NCI-H2107 treated with DMSO at 0.1 percent for 48 hours (cell line): ENCODE results near the gene FGF18.

Experiments
- DNase-seq: peaks from one replicate; lab custom pipeline; 2025; ENCODE audit not compliant: unreplicated experiment; lab: John Stamatoyannopoulos, UW

FGF18 gene

DNA sequence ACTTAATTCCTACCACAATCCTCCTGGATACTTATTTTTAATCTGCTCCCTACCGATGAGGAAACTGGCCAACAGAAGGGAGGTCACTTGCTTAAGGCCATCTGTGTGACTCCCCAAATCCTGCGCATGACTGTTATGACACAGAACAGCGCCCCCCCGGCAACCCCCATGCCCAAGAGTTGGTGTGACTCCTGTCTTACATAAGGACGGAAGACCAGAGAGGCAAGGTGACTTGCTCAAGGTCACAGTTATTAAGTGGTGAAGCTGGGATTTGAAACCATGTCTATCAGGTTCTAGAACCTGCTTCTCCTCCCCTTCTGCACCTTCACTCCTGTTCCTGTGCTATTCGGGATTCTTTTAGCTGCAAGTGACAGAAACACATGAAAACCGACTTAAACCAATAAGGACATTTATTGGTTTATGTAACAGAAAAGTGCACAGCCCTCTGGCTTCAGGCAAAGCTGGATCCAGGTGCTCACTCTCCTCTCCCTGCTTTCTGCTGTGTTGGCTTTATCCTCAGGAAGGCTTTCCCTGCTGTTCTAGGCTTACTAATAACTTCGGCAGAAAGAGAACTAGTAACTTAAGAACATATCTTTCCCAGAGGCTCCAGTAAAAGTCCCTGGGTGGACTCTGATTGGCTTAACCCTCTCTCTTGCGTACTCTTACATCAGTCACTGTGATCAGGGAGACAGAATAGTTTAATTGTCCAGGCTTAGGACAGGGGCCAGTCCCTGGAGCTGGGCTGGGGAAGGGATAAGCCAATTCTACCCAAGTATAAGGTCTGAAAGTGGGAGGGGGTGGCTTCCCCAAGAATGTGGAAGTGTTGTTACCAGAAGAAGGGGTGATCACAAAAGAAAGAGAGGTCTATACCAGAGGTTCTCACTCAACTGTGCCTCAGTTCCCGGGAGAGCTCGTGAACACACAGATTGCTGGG lies 43.7 kb downstream of the FGF18 start:
- DNase-seq: no peak

DNA sequence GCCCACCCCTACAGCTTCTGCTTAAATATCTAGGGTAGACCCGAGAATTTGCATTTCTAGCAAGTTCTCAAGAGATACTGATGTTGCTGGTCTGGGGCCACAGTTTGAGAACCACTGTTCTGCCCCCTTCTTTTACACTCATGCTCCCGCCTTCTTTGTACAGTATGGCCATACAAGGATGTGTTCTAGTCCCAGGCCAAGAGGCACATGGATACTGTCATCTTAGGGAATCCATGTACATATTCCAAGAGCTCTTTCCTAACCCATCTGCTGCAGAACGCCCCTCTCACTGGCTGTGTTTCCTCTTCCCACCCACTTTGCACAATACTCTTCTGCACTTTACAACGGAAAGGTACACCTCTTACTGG lies 44.4 kb downstream of the FGF18 start:
- no peak for DNase-seq

- no peak for DNase-seq
Measured at GRCh38 chr5:171464829-171465228, 45.4 kb downstream of the FGF18 start.

GRCh38 chr5:171467107-171467506 lies 47.7 kb downstream of the FGF18 start:
- no peak for DNase-seq

DNA sequence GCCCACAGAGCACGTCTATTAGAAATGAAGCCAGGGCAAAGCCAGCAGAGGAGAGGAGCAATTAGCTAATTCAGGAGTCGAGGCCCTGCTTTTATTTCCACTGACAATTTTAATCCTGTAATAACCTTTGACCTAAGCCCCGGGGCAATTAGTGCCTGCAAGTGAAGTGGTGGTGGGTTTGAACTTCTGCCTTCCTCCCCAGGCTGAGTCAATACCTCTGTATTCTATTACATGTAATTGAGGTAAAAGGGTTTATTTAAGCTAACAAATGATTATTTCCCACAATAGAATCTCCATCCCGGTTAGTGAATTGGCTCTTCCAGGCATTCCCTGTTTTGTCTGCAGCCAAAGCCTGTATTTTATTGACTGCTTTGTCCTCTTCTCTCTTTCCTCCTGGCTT lies 49.9 kb downstream of the FGF18 start:
- DNase-seq: peak; percentile 13

DNA sequence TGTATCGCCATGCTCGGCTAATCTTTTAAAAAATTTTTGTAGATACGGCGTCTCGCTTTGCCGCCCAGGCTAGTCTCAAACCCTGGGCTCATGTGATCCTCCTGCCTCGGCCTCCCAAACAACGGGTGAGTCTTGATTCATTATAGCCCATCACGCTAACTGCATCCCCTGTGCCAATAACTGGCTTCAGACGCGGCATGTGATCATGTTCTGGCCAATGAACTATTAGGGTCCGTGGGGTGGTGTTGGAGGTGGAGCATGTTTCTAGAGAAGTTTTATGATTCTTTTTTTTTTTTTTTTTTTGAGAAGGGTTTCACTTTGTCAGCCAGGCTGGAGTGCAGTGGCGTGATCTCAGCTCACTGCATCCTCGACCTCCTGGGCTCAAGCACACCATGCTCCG lies 51.0 kb downstream of the FGF18 start:
- DNase-seq: no peak

- no peak for DNase-seq
Measured at GRCh38 chr5:171474230-171474813, 54.9 kb downstream of the FGF18 start.

DNA sequence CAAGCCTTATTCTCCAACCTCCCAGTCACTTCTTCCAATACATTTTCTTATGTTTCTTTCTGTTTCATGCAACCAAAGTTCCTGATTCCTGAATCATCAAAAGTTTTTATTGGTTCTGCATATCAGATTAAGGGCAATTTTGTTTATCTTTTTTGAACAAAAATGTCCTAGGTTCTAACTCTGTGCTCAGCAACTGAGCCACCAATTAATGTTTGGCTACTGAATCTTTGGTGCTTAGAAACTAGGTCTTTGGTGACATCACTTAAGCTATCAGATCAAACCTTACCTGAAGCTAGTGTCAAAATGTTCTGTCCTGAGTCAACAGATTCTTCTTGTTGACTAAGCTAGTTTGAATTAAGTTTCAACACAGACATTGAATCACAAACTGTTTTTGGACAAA lies 56.1 kb downstream of the FGF18 start:
- no peak for DNase-seq

DNA sequence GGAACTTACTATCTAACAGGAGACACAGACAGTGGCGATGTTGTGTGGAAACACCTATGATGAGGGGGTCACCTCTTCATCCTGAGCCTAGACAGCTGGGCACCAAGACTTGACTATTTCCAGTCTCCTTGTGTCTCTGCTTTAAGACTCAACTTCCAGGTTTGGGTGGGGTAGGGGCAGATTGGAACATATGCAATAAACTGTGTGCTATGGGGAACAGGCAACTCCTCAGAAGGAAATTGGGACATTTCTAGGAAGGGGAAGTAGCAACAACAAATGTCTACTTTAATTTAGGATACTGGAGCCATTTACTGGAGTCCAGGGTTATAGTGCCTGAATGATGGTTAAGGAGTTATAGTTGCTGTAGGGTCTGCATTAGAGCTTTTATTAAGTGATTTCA lies 57.3 kb downstream of the FGF18 start:
- no peak for DNase-seq

DNA sequence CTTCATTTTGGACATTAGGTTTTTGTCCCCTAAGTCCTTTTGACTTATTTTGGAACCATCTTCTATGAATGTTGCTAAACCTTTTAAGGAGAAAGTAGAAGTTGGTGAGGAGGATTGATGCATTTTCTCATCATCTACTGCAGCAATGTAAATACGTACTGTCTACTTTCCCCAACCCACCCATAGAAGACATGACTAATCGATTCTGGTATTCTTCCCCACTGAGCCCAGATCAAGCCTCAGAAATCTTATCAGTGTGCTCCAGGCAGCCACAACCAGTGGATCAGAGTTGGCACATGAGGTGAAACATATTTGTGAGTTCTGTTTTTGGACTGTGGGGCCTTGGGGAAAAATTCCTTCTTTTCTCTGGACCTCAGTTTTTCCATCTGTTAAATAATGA lies 57.7 kb downstream of the FGF18 start:
- no peak for DNase-seq

DNA sequence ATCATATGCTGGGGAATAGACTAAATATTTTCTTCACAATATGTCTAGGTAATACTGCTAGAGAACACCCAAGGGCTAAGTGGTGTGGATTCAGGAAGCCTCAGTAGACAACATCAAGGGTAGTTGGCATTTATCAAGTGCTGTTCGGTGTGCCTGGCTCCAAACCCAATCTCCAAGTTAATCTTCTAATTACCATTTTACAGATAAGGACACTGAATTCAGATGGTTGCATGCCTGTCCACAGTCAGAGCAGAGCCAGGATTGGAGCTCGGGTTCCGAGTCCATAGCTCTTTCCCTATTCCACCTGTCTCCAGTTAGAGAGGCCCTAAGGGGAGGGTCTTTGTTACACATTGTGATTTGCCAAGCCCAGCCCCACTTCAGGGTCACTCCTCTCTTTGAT lies 58.2 kb downstream of the FGF18 start:
- DNase-seq: no peak

- DNase-seq: no peak
Measured at GRCh38 chr5:171478946-171479775, 59.7 kb downstream of the FGF18 start.

DNA sequence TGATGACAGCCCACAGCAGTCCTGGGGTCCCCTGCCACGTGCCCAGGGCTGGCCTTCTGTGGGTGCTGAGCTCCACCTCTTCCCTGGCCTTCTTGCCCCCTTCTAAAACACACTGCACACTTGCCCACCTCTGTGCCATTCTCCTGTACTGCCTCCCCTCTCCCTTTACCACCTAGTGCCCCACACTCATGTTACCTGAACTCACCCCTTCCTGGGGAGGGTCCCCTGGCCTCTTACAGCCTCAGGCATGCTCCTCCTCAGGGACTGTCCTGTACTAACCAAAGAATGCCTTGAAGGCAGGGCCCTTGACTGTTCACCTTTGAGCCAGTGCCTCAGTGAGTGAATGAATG lies 60.3 kb downstream of the FGF18 start:
- DNase-seq: no peak

DNA sequence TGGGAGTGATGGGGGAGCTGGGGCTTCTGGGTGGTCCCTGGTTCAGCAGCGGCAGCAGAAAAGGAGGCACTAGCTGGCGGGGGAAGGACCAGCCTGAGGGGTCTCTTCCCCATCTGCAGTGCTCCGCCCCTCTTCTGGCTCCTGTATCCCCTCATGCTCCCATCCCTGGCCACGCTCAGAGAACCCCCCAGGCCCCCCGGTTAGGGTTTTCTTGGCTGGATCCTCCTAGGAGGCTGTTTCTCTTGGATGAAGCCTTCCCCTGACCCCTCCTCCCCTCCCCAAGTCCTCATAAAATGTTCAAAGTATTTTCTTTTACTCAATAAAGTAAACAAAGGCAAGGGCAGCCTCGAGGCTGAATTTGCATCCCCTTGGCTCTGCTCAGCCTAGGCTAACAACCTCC lies 60.8 kb downstream of the FGF18 start:
- DNase-seq: no peak

GRCh38 chr5:171481571-171482433 lies 62.4 kb downstream of the FGF18 start:
- DNase-seq: no peak

DNA sequence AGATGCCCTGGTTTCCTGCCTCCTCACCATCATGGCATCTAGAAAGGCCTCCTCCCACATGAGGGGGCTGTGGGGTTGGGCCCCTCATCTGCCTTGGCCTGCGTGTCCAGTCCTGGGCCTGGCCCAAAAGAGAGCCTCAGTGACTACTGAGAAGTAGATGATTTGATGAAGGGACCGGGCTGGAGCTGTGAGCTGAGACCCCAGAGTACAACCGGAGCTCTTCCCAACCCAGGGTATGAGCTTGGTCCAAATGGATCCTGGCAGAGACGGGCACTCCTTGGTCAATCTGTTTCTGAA lies 62.9 kb downstream of the FGF18 start:
- DNase-seq: no peak

DNA sequence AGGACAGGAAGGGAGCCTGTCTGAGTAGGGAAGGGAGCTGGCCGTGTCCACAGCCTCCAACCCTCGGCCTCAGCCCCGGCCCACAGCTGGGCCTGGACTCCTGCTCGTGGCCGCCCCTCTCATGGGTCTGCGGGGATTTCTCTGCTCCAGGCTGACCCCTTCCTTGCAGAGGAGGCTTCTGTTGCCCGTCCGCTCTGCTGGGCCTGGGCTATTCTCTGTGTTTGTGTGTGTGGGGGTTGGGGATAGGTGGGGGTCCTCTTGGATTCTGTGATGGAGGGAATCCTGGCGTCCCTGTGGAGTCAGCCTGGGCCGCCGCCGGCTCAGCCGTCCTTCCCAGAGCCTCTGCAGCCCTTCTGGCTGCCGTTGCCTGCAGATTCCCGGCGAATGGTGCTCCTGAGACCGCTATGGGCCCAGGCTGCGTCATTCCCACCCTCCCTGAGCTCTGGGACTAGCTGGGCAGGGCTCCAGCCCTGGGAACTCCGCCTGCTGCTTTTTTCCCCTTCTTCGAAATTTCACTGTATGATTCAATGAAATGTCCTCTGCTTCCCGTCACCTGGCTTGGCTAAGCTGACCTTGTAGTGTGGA lies 64.2 kb downstream of the FGF18 start:
- DNase-seq: no peak

GRCh38 chr5:171484460-171484899 lies 65.0 kb downstream of the FGF18 start:
- DNase-seq: no peak

DNA sequence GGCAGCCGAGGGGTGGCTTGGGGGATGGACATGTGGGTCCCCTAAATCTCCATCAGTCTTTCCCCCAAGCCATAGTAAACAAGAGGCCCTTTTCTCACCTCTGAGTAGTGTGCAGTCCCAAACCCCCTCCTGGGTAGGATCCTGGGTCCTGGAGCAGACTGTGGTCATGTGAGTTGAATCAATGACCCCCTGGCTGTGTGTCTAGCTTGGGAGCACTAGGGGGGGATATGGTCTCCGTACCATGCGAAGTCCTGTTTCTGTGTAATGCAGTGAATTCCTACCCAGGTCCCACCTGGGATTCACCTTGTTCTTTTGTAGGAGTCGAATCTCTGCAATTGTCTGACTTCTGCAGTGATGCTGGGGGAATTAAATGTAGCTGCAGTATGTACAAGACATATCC lies 66.2 kb downstream of the FGF18 start:
- DNase-seq: no peak

DNA sequence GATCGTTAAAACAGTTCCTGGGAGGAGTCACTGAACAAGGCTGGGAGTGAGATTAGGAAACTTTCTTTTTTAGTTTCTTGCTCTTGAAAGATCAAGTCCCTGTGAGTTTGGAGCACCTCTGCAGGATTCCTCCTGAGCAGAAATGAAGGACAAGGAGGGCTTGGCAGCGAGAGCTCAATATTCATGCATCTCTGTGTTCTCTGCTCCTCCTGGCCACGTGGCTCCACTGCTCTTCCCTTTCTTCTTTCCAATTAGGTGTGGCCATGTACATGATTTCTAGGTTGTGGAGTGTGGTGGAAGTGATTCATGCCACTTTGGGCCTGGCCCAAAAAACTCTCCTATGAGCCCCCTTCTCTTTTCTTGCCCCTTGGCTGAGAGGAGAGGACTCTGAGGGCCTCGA lies 67.2 kb downstream of the FGF18 start:
- no peak for DNase-seq

- DNase-seq: no peak
Measured at GRCh38 chr5:171488876-171489275, 69.4 kb downstream of the FGF18 start.
